Spleen (tissue), 11 donors: ENCODE data around the gene CIB1. TPM values are rescaled to one million over a fixed set of nuclear protein-coding genes. Genes with fewer than 3 reads are reported as not detected.

Experiments
- DNase-seq: peaks from one replicate; pipeline ENCODE4 v3.0.0-alpha.2; 2020
- H3K27ac ChIP-seq, 8 donors: fragments of 200-600 bp; sonication (generic) in 7 of 8; 1 replicate in 4 of 8; 2 replicates in 4 of 8; pipeline versions ENCODE4 v1.5.0 to v1.8.0; 2016 to 2021; ENCODE audit warnings: inconsistent platforms in 4 of 8, mild to moderate bottlenecking in 4 of 8, moderate library complexity in 1 of 8
- H3K27me3 ChIP-seq, 7 donors: fragments of 200-600 bp; sonication (generic) in 6 of 7; replicated peaks in 1 of 7; 1 replicate in 4 of 7; 2 replicates in 3 of 7; pipeline versions ENCODE4 v1.5.0 to v1.8.0; 2016 to 2021; ENCODE audit warnings: inconsistent platforms in 3 of 7, mild to moderate bottlenecking in 1 of 7
- H3K36me3 ChIP-seq, 6 donors: fragments of 200-600 bp; sonication (generic) in 5 of 6; 1 replicate in 4 of 6; 2 replicates in 2 of 6; pipeline versions ENCODE4 v1.5.0 to v1.8.0; 2016 to 2021; ENCODE audit warnings: inconsistent platforms in 2 of 6
- H3K4me1 ChIP-seq, 6 donors: fragments of 200-600 bp; sonication (generic) in 5 of 6; 1 replicate in 3 of 6; 2 replicates in 3 of 6; pipeline versions ENCODE4 v1.5.0 to v1.8.0; 2016 to 2021; ENCODE audit warnings: inconsistent platforms in 3 of 6
- H3K4me3 ChIP-seq, 8 donors: fragments of 200-600 bp; sonication (generic) in 7 of 8; 1 replicate in 4 of 8; 2 replicates in 4 of 8; pipeline versions ENCODE4 v1.5.0 to v1.8.0; 2016 to 2021; ENCODE audit warnings: inconsistent platforms in 4 of 8, mild to moderate bottlenecking in 4 of 8, moderate library complexity in 2 of 8
- H3K9me3 ChIP-seq, 8 donors: fragments of 200-600 bp; sonication (generic) in 7 of 8; 1 replicate in 4 of 8; 2 replicates in 4 of 8; pipeline versions ENCODE4 v1.5.0 to v1.8.0; 2016 to 2021; ENCODE audit warnings: inconsistent platforms in 4 of 8
- CTCF ChIP-seq, 11 experiments: fragments of 200-600 bp in 7 of 11; fragments of 450-650 bp in 4 of 11; sonication (generic) in 4 of 11; IDR thresholded peaks in 8 of 11; conservative IDR thresholded peaks in 3 of 11; 1 replicate in 7 of 11; 2 replicates in 4 of 11; pipeline versions ENCODE4 v1.4.0 to v1.8.0; 2016 to 2021; ENCODE audit warnings: antibody characterized with exemption in 11 of 11, inconsistent platforms in 4 of 11, mild to moderate bottlenecking in 1 of 11
- POLR2A ChIP-seq, 3 donors: fragments of 450-650 bp; IDR thresholded peaks; one replicate each; pipeline ENCODE4 v1.5.1; 2017; ENCODE audit warnings: antibody characterized with exemption in 3 of 3, mild to moderate bottlenecking in 1 of 3
- POLR2AphosphoS5 ChIP-seq, 3 donors: sonication (generic); formaldehyde crosslinking; IDR thresholded peaks; one replicate each; pipeline ENCODE4 v1.5.1; 2017; ENCODE audit warnings: antibody characterized with exemption in 3 of 3
- WGBS, 5 donors: extraction: QIAGEN DNeasy Blood & Tissue Kit in 3 of 5; methylation state at CpG; one replicate each; pipeline versions ENCODE4 v1.1.5 to v1.1.7; 2013 to 2018; 5-methylcytosine and 5-hydroxymethylcytosine counted together
- intact Hi-C: fragments of 100-400 bp; cut with DNase I; formaldehyde crosslinking; loops from one replicate; pipeline ENCODE4 v1.15.0; 2023; ENCODE audit warnings: low total_unique reads
- polyA plus RNA-seq, 3 donors: library from polyadenylated mRNA; stranded (reverse); fragments of 200-250 nt; gene quantifications; one replicate each; pipeline ENCODE4 v1.2.1, GENCODE V29; 2013
- total RNA-seq, 7 donors: library from RNA; depleted of rRNA in 3 of 7; stranded (reverse); fragments of >200 nt in 3 of 7; fragmentation: NEBNext Ultra II Directional in 4 of 7; extraction: Animal tissue kit (Norgen Biotek cat#: 25700) in 4 of 7; gene quantifications; one replicate each; pipeline versions ENCODE4 v1.1.0 to v1.2.1, GENCODE V29; 2016 to 2021
- donor health status: healthy with polysubstance abuse.
- donor health status: DM: no; HTN: no; CAD: no; lungs with moderate emphysema.
- donor health status: DM: no; HTN: no; CAD: no.
- donor health status: Bipolar disorder and iron deficiency.
- donor health status: healthy.
- donor health status: DM: no; HTN: no; CAD: no.
- donor health status: DM: yes; HTN: yes; CAD: no.

Gene CIB1
- total and polyA plus RNA-seq, 10 donors, result 31.7 to 247 (median 79.0) TPM

GRCh38 chr15:90227816-90228772 lies 5.6 kb downstream of the CIB1 start:
- intact Hi-C loops, result no loop called here
- H3K4me3 ChIP-seq, result no peak overlapping the region
- H3K27ac ChIP-seq, result peak overlapping the region in 2 of 8 donors; percentile 38 to 93
- H3K36me3 ChIP-seq, result peaks cover 9 to 88% (median 76%) of the 10 kb centered on the region in 6 donors
- no peak for TF ChIP-seq CTCF (IDR thresholded peaks at IDR 0.05 in 8 of 11, conservative IDR thresholded peaks at IDR 0.05 in 3 of 11)
- peak in 2 of 3 donors; percentile 13 to 47 for TF ChIP-seq POLR2AphosphoS5 (IDR thresholded peaks at IDR 0.05)
- H3K4me1 ChIP-seq, result peaks cover 31 to 69% (median 52%) of the 10 kb centered on the region in 6 donors
- H3K27me3 ChIP-seq, result no peaks in the 10 kb centered on the region
- WGBS, 5 donors, result 92 to 97% (median 95%) methylated on average over 29 to 38 of the region's 38 CpGs
- DNase-seq, result peak; percentile 81
- H3K9me3 ChIP-seq, result no peaks in the 10 kb centered on the region

- Histone ChIP-seq H3K9me3 (no peaks in the 10 kb centered on the region), H3K36me3 (peaks cover 9 to 96% (median 81%) of the 10 kb centered on the region in 6 donors), H3K4me3 (no peak overlapping the region), H3K27ac (peak overlapping the region in 2 of 8 donors; percentile 9 to 38), H3K4me1 (peaks cover 28 to 61% (median 44%) of the 10 kb centered on the region in 6 donors), H3K27me3 (no peaks in the 10 kb centered on the region)
- 93 to 97% (median 94%) methylated on average over 7 of the region's 7 CpGs for WGBS, 5 donors
- DNase-seq, result no peak
- intact Hi-C loops, result no loop called here
- TF ChIP-seq POLR2A (IDR thresholded peaks at IDR 0.05) (no peak), POLR2AphosphoS5 (IDR thresholded peaks at IDR 0.05) (no peak), CTCF (IDR thresholded peaks at IDR 0.05 in 8 of 11, conservative IDR thresholded peaks at IDR 0.05 in 3 of 11) (no peak)
Observed at GRCh38 chr15:90227336-90227735, 6.4 kb downstream of the CIB1 start.

GRCh38 chr15:90225504-90226234 lies 8.1 kb downstream of the CIB1 start:
- WGBS, 5 donors, result 80 to 88% (median 88%) methylated on average over 10 to 18 of the region's 18 CpGs
- Histone ChIP-seq H3K9me3 (no peaks in the 10 kb centered on the region), H3K27ac (no peak overlapping the region), H3K27me3 (no peaks in the 10 kb centered on the region), H3K36me3 (peaks cover 9 to 100% (median 85%) of the 10 kb centered on the region in 6 donors), H3K4me1 (peaks cover 12 to 58% (median 39%) of the 10 kb centered on the region in 6 donors), H3K4me3 (no peak overlapping the region)
- intact Hi-C loops, result no loop called here
- DNase-seq, result no peak
- TF ChIP-seq POLR2AphosphoS5 (IDR thresholded peaks at IDR 0.05) (no peak), CTCF (IDR thresholded peaks at IDR 0.05 in 8 of 11, conservative IDR thresholded peaks at IDR 0.05 in 3 of 11) (no peak), POLR2A (IDR thresholded peaks at IDR 0.05) (no peak)
